ENCODE results near the gene CEP162.
"Not testable (repeated sequence)": the region's sequence is repeated elsewhere in the genome, so short reads cannot be mapped to it uniquely, and the experiment has no call there.

The CEP162 gene

GRCh38 chr6:84089552-84089951 lies 137.9 kb downstream of the CEP162 start:
- no peaks in the 10 kb centered on the region for H3K27me3 ChIP-seq (ENCODE audit: control insufficient read depth, insufficient read depth, low read length)
- no peaks in the 10 kb centered on the region for H3K4me1 ChIP-seq (ENCODE audit: control insufficient read depth, insufficient read depth, low read length)
- H3K27ac ChIP-seq (ENCODE audit: low read depth, low read length), result no peak overlapping the region
- no peak overlapping the region for H3K4me3 ChIP-seq (ENCODE audit: low read length)
- no peaks in the 10 kb centered on the region for H3K36me3 ChIP-seq (ENCODE audit: control insufficient read depth, insufficient read depth, low read length)
- H3K9ac ChIP-seq (ENCODE audit: low read length), result no peak overlapping the region

GRCh38 chr6:84089081-84089480 lies 138.4 kb downstream of the CEP162 start:
- H3K27ac ChIP-seq (ENCODE audit: low read depth, low read length), result no peak overlapping the region
- H3K27me3 ChIP-seq (ENCODE audit: control insufficient read depth, insufficient read depth, low read length), result no peaks in the 10 kb centered on the region
- no peaks in the 10 kb centered on the region for H3K4me1 ChIP-seq (ENCODE audit: control insufficient read depth, insufficient read depth, low read length)
- H3K9ac ChIP-seq (ENCODE audit: low read length), result no peak overlapping the region
- no peak overlapping the region for H3K4me3 ChIP-seq (ENCODE audit: low read length)
- H3K36me3 ChIP-seq (ENCODE audit: control insufficient read depth, insufficient read depth, low read length), result no peaks in the 10 kb centered on the region

GRCh38 chr6:84086545-84087429 lies 140.7 kb downstream of the CEP162 start:
- Histone ChIP-seq H3K4me3 (ENCODE audit: low read length) (no peak overlapping the region), H3K27ac (ENCODE audit: low read depth, low read length) (no peak overlapping the region), H3K9ac (ENCODE audit: low read length) (no peak overlapping the region), H3K27me3 (ENCODE audit: control insufficient read depth, insufficient read depth, low read length) (no peaks in the 10 kb centered on the region), H3K4me1 (ENCODE audit: control insufficient read depth, insufficient read depth, low read length) (no peaks in the 10 kb centered on the region), H3K36me3 (ENCODE audit: control insufficient read depth, insufficient read depth, low read length) (no peaks in the 10 kb centered on the region)

- Histone ChIP-seq H3K4me3 (ENCODE audit: low read length) (no peak overlapping the region), H3K9ac (ENCODE audit: low read length) (no peak overlapping the region), H3K4me1 (ENCODE audit: control insufficient read depth, insufficient read depth, low read length) (no peaks in the 10 kb centered on the region), H3K36me3 (ENCODE audit: control insufficient read depth, insufficient read depth, low read length) (no peaks in the 10 kb centered on the region), H3K27me3 (ENCODE audit: control insufficient read depth, insufficient read depth, low read length) (no peaks in the 10 kb centered on the region), H3K27ac (ENCODE audit: low read depth, low read length) (no peak overlapping the region)
These were observed 141.4 kb downstream of the CEP162 start for GRCh38 chr6:84086056-84086455.

GRCh38 chr6:84084705-84085104 lies 142.7 kb downstream of the CEP162 start:
- not testable (repeated sequence) for H3K27me3 ChIP-seq (ENCODE audit: control insufficient read depth, insufficient read depth, low read length); H3K4me1 ChIP-seq (ENCODE audit: control insufficient read depth, insufficient read depth, low read length); H3K36me3 ChIP-seq (ENCODE audit: control insufficient read depth, insufficient read depth, low read length); H3K4me3 ChIP-seq (ENCODE audit: low read length); H3K27ac ChIP-seq (ENCODE audit: low read depth, low read length); H3K9ac ChIP-seq (ENCODE audit: low read length)

- H3K4me3 ChIP-seq (ENCODE audit: low read length), result no peak overlapping the region
- H3K27me3 ChIP-seq (ENCODE audit: control insufficient read depth, insufficient read depth, low read length), result no peaks in the 10 kb centered on the region
- no peaks in the 10 kb centered on the region for H3K36me3 ChIP-seq (ENCODE audit: control insufficient read depth, insufficient read depth, low read length)
- no peaks in the 10 kb centered on the region for H3K4me1 ChIP-seq (ENCODE audit: control insufficient read depth, insufficient read depth, low read length)
- H3K9ac ChIP-seq (ENCODE audit: low read length), result no peak overlapping the region
- no peak overlapping the region for H3K27ac ChIP-seq (ENCODE audit: low read depth, low read length)
These were observed 144.7 kb downstream of the CEP162 start for GRCh38 chr6:84082689-84083265.

GRCh38 chr6:84081222-84081621 lies 146.2 kb downstream of the CEP162 start:
- Histone ChIP-seq H3K4me1 (ENCODE audit: control insufficient read depth, insufficient read depth, low read length) (no peaks in the 10 kb centered on the region), H3K27me3 (ENCODE audit: control insufficient read depth, insufficient read depth, low read length) (no peaks in the 10 kb centered on the region), H3K9ac (ENCODE audit: low read length) (no peak overlapping the region), H3K27ac (ENCODE audit: low read depth, low read length) (no peak overlapping the region), H3K4me3 (ENCODE audit: low read length) (no peak overlapping the region), H3K36me3 (ENCODE audit: control insufficient read depth, insufficient read depth, low read length) (no peaks in the 10 kb centered on the region)

GRCh38 chr6:84078335-84078734 lies 149.1 kb downstream of the CEP162 start:
- H3K27me3 ChIP-seq (ENCODE audit: control insufficient read depth, insufficient read depth, low read length), result no peaks in the 10 kb centered on the region
- no peaks in the 10 kb centered on the region for H3K36me3 ChIP-seq (ENCODE audit: control insufficient read depth, insufficient read depth, low read length)
- H3K4me3 ChIP-seq (ENCODE audit: low read length), result no peak overlapping the region
- H3K9ac ChIP-seq (ENCODE audit: low read length), result no peak overlapping the region
- H3K4me1 ChIP-seq (ENCODE audit: control insufficient read depth, insufficient read depth, low read length), result no peaks in the 10 kb centered on the region
- no peak overlapping the region for H3K27ac ChIP-seq (ENCODE audit: low read depth, low read length)

- no peaks in the 10 kb centered on the region for H3K4me1 ChIP-seq (ENCODE audit: control insufficient read depth, insufficient read depth, low read length)
- H3K4me3 ChIP-seq (ENCODE audit: low read length), result no peak overlapping the region
- no peak overlapping the region for H3K27ac ChIP-seq (ENCODE audit: low read depth, low read length)
- H3K27me3 ChIP-seq (ENCODE audit: control insufficient read depth, insufficient read depth, low read length), result no peaks in the 10 kb centered on the region
- no peaks in the 10 kb centered on the region for H3K36me3 ChIP-seq (ENCODE audit: control insufficient read depth, insufficient read depth, low read length)
- no peak overlapping the region for H3K9ac ChIP-seq (ENCODE audit: low read length)
These were observed 149.8 kb downstream of the CEP162 start for GRCh38 chr6:84077645-84078044.

GRCh38 chr6:84074988-84075781 lies 152.3 kb downstream of the CEP162 start:
- no peak overlapping the region for H3K27ac ChIP-seq (ENCODE audit: low read depth, low read length)
- H3K9ac ChIP-seq (ENCODE audit: low read length), result no peak overlapping the region
- no peaks in the 10 kb centered on the region for H3K36me3 ChIP-seq (ENCODE audit: control insufficient read depth, insufficient read depth, low read length)
- H3K4me1 ChIP-seq (ENCODE audit: control insufficient read depth, insufficient read depth, low read length), result no peaks in the 10 kb centered on the region
- no peak overlapping the region for H3K4me3 ChIP-seq (ENCODE audit: low read length)
- H3K27me3 ChIP-seq (ENCODE audit: control insufficient read depth, insufficient read depth, low read length), result no peaks in the 10 kb centered on the region
